KG1 (cell line): ENCODE data around the gene SPIN2A.
"Not testable (repeated sequence)": the region's sequence is repeated elsewhere in the genome, so short reads cannot be mapped to it uniquely, and the experiment has no call there.

Source experiments
- DNase-seq: peaks from one replicate; lab custom pipeline; 2025; lab: John Stamatoyannopoulos, UW

SPIN2A gene

GRCh38 chrX:57137073-57137472 is at the start of gene SPIN2A:
SPIN2A (minus strand) TSS chrX:57137397; CDS start chrX:57136597, 800 bp downstream.
- DNase-seq, result not testable (repeated sequence)

- DNase-seq, result no peak
Observed at GRCh38 chrX:57178605-57179004, 41.4 kb upstream of the SPIN2A start.

- DNase-seq, result no peak
Observed at GRCh38 chrX:57177070-57177469, 39.9 kb upstream of the SPIN2A start.

- no peak for DNase-seq
Observed at GRCh38 chrX:57172544-57172943, 35.3 kb upstream of the SPIN2A start.

GRCh38 chrX:57156397-57157049 is 19.3 kb upstream of the SPIN2A start:
- no peak for DNase-seq

- DNase-seq, result no peak
Observed at GRCh38 chrX:57155171-57155570, 18.0 kb upstream of the SPIN2A start.

- not testable (repeated sequence) for DNase-seq
Observed at GRCh38 chrX:57152222-57152621, 15.0 kb upstream of the SPIN2A start.

- no peak for DNase-seq
Observed at GRCh38 chrX:57138674-57139073, 1.5 kb upstream of the SPIN2A start.

- DNase-seq, result no peak
Observed at GRCh38 chrX:57137501-57137900, 304 bp upstream of the SPIN2A start.

- not testable (repeated sequence) for DNase-seq
Observed at GRCh38 chrX:57136589-57136988, 608 bp downstream of the SPIN2A start.

- DNase-seq, result no peak
Observed at GRCh38 chrX:57135287-57135686, 1.9 kb downstream of the SPIN2A start.

GRCh38 chrX:57134702-57135101 is 2.5 kb downstream of the SPIN2A start:
- no peak for DNase-seq

- DNase-seq, result no peak
Observed at GRCh38 chrX:57133706-57134105, 3.5 kb downstream of the SPIN2A start.

GRCh38 chrX:57133284-57133683 is 3.9 kb downstream of the SPIN2A start:
- not testable (repeated sequence) for DNase-seq

- DNase-seq, result no peak
Observed at GRCh38 chrX:57132046-57132445, 5.2 kb downstream of the SPIN2A start.

GRCh38 chrX:57121816-57122215 is 15.4 kb downstream of the SPIN2A start:
- no peak for DNase-seq

GRCh38 chrX:57121162-57121755 is 15.9 kb downstream of the SPIN2A start, which contains the start of gene SPIN2B:
SPIN2B (minus strand) TSS chrX:57121548.
- peak; percentile 36 for DNase-seq

GRCh38 chrX:57120619-57121161 is 16.5 kb downstream of the SPIN2A start:
- not testable (repeated sequence) for DNase-seq

- DNase-seq, result no peak
Observed at GRCh38 chrX:57119416-57119815, 17.8 kb downstream of the SPIN2A start.

- DNase-seq, result not testable (repeated sequence)
Observed at GRCh38 chrX:57117566-57117965, 19.6 kb downstream of the SPIN2A start.

- DNase-seq, result no peak
Observed at GRCh38 chrX:57104921-57105398, 32.2 kb downstream of the SPIN2A start.

GRCh38 chrX:57104406-57104805 is 32.8 kb downstream of the SPIN2A start:
- no peak for DNase-seq

- no peak for DNase-seq
Observed at GRCh38 chrX:57103489-57103888, 33.7 kb downstream of the SPIN2A start.
